ENCODE measurements around the gene NECAP2.
A peak's percentile ranks its signal among the peaks of the same experiment; 100 is the strongest.
"Not testable (repeated sequence)": the region's sequence is repeated elsewhere in the genome, so short reads cannot be mapped to it uniquely, and the experiment has no call there.

Gene NECAP2

DNA sequence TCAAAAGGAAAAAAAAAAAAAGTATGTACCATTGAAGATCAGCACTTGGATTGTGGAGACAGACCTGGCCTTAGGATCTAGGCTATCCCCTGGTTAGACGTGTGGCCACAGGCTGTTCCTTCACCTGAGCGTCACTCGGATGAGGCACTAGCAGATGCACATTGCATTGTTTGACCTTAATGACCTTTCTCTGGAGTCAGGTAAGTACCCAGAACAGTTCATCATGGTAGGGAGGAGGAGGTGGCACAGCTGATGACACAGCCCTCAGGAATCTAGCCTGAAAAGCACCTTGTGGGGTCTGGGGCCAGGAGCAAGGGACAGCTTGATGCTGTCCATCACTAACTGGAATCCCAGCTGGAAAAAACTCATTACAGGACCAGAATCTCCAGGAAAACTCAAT lies 21.2 kb downstream of the NECAP2 start:
- DNase-seq (ENCODE audit: low read depth), result no peak

DNA sequence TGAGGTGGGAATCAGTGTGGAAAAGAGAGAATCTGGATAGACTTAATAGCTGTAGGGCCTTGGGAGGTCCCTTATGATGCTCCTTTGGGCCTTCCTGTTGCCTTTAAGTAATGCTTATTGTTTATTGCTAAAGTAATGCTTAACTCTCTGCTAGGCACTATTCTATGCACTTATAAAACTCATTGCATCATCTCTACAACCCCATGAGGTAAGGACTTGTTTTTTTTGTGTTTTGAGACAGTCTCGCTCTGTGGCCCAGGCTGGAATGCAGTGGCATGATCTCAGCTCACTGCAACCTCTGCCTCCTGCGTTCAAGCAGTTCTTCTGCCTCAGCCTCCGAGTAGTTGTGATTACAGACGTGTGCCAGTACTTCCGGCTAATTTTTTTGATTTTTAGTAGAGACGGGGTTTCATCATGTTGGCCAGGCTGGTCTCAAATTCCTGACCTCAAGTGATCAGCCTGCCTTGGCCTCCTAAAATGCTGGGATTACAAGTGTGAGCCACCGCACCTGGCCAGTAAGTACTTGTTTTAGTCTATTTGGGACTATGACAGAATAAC lies 22.3 kb downstream of the NECAP2 start:
- DNase-seq (ENCODE audit: low read depth), result no peak

DNA sequence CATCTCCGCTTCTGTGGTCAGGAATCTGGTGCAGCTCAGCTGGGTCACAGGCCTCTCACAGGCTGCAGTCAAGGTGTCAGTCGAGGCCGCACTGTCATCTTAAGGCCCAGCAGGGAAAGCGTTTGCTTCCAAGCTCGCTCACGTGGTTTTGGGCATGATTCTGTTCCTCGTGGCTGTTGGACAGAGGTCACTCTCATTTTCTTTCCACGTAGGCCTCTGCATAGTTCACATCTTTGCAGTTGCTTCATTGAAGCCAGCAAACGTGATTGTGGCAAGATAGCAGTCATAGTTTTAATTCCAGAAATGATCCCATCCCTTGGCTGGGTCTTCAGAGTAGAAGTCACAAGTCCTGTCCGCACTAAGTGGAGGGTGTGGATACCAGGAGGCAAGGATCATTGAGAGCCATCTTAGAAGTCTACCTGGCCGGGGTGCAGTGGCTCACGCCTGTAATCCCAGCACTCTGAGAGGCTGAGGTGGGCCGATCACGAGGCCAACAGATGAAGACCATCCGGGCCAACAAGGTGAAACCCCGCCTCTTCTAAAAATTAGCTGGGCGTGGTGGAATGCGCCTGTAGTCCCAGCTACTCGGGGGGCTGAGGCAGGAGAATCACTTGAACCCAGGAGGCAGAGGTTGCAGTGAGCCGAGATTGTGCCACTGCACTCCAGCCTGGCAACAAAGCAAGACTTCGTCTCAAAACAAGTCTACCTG lies 24.5 kb downstream of the NECAP2 start:
- DNase-seq (ENCODE audit: low read depth), result peak; percentile 75

DNA sequence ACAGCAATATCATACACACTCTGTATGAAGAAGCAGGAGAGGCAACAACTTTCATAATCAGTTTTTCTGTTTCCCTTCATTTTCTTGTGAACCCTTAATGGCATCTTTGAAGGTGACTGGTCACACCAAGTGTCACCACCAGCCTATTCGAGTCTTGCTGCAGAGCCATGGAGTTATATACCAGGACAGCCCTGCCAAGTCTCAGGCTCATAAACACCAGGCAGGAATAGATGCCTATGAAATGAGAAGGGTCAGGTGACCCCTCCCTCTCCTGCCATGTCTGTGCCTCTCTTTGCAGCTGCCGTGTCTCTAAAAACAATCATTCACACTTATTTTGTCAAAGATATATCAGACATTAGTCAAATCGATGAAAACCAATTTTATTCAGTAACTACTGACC lies 28.0 kb downstream of the NECAP2 start:
- no peak for DNase-seq (ENCODE audit: low read depth)

DNA sequence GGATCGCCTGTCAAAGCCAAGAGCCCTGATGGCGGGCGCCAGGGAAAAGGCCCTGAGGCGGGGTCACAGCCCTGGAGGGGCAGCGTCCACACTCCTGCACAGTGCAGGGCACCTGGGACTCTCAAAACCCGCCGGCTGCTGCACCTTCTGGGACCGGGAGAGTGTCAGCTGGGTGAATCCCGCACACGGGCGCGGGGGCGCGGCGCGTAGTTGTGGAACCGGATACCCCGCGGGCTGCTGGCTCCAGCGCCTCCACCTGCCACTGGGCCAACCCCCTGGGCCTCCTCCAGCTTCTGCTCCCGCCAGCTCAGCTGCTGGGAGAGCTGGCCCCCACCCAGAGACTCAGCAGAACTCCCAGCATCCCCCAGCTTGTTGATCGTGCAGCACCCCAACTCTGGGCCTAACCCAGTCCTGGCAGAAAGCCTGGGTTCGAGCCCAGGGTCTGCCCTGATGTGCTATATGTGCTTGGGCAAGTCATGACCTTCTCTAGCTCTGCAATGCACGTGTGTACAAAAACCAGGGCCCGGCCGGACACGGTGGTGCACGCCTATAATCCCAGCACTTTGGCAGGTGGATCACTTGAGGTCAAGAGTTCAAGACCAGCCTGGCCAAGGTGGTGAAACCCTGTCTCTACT lies 33.8 kb downstream of the NECAP2 start:
- DNase-seq (ENCODE audit: low read depth), result no peak

DNA sequence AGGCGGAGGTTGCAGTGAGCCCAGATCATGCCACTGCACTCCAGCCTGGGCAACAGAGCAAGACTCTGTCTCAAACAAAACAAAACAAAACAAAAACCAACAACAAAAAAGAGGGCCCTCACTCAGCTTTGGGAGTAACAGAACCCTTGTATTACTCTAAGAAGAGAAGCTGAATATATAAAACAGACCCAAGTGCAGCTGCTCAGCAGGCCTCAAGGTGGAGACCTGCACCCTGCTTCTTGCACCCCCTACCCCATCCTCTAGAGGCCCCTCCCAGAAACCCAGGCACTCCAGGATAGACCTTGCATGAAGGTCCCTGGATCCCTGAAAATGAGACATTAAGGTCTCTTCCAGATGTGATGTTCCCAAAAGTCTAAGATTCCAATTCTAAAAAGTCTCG lies 34.4 kb downstream of the NECAP2 start:
- DNase-seq (ENCODE audit: low read depth), result not testable (repeated sequence)

DNA sequence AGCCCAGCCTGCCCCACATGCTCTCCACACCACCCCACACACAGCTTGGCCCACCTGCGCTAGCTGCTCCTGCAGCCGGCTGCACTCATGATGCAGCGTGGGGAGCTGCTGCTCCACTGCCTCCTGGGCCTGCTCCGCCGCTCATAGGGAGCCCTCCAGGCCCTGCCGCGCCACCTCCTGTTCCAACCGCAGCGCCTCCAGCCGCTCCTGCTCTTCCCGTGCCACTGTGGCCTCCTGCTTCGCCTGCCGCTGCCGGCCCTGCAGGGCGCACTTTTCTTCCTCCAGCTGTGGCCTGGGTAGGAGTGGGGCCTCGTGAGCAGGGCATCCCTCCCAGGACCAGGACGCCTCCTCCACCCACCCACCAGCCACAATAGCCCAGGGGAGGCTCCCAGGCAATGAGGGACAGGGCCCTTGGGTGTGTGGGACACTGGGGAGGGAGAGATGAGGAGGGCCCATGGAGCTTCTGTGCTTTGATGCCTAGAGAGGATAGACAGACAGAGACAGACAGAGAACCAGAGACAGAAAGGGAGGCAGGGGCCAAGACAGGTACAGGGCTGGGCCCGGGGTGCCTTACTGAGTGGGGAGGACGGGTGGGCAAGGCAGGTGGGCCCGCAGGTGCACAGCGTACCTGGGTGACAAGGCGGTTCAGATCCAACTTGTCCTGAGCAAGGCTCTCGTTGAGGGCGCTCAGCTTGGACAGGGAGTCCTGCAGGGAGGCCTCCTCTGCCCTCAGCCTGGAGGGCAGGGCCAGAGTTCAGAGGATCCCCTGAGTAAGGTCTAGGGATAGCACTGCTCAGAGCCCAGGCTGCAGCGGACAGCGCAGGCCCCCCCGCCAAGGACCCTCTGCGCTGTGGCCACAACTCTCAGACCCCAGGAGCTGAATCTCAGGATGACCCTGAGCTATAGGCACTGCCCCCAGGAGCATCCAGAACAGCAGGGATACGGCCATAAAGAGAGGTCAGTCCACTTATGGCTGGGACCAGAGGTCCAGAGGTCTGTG lies 35.5 kb downstream of the NECAP2 start:
- DNase-seq (ENCODE audit: low read depth), result not testable (repeated sequence)

DNA sequence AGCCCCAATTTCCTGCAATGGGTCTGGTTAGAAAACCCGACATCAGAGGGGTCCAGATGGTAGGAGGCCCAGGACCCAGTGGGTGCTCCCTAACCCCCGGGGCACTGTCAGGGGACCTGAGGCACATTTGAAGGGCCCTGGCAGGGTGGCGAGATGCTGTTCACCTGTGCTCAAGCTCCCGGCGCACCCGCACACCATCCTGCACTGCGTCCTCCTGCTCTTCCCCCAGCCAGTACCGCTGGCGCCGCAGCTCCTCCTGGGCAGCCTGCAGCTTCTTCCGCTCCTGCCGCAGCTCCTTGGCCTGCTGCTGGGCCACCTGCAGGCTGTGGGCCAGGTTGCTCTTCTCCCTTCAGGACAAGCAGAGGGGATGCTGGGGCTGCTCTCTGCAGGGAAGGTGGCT lies 37.6 kb downstream of the NECAP2 start:
- no peak for DNase-seq (ENCODE audit: low read depth)

DNA sequence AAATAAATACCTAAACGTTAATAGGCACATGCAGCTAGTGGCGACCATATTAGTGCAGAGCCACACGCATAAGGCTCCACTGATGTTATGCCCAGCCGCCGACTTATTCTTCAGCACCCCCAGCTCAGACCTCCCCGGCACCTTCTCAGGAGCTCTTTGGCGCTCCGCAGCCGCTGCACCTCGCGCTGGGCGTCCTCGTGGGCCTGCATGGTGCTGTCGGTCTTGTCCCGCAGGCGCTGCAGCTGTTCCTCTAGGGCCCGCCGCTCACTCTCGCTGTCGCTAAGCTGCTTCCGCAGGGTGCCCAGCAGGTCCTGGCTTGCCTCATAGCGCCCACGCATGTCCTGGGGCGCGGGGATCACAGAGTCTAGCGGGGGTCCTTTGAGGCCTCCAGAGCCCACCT lies 42.6 kb downstream of the NECAP2 start:
- DNase-seq (ENCODE audit: low read depth), result not testable (repeated sequence)

DNA sequence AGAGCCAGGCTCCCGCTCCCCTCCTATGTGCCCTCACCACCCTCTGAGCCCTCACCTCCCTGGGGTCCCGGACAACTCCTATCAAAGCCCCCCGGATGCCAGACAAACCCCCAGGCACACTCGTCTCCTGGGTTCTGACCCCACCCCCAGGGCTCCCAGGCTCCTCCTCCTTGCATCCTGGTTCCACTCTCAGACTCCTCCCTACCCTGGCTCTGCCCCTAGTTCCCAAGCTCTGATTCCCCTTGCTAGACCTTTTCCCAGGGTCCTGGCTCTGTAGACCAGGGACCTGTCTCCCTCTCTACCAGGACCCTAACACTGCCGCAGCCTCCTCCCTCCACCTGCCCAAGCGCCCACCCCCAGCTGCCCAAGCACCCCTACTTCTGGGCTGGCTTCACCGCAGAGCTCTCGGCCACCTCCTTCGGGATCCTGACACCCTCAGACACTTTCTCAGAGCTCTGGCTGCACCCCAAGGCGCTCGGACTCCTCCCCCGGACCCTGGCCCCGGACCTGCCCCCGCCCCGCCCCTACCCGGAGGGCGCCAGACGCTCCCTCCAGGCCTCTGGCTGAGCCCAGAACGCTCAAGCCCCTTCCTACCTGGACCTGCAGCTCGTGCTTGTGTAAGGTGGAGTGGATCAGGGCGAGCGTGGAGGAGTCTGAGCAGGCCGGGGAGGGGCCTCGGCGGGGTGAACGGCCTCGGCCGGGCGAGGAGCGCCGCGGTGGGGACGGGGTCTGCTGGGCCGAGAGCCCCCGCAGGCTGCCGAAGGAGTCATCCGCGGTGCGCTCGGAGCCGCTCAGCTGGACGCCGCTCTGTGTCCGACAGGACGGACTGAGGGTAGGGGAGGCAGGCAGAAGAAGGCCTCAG lies 43.3 kb downstream of the NECAP2 start:
- not testable (repeated sequence) for DNase-seq (ENCODE audit: low read depth)

DNA sequence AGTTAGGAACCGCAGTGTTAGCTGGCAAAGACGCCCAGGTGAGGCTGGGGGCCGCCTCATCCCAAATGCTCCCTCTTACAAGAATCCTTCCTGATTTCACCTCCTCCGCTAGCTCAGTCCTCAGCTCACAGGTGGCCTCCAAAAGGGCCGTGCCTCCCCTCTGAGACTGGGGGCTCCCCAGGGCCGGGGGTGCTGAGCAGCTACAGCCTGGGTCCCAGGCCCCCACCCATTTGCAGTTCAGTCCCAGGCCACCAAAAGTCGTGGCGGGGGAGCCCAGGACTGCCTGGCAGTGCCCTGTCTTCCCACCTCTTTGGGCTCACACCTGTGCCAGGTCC lies 43.9 kb downstream of the NECAP2 start:
- no peak for DNase-seq (ENCODE audit: low read depth)

DNA sequence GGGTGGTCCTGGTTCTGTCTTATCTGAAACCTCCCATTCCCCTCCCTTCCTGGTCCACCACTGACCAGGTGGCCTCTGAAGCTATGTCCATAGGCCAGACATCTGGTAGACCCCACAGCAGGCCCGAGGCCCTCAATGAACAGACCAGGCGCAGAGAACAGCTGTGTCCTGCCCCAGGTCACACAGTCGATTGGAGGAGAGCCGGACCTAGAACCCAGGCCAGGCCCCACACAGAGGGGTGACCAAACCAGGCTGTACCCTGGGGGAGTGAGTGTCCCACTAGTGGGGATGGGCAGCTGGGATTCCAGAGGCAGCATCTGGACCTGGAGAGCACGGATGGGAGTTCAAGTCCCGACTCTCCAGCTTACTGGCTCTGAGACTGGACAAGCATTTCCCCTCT lies 44.4 kb downstream of the NECAP2 start:
- no peak for DNase-seq (ENCODE audit: low read depth)

DNA sequence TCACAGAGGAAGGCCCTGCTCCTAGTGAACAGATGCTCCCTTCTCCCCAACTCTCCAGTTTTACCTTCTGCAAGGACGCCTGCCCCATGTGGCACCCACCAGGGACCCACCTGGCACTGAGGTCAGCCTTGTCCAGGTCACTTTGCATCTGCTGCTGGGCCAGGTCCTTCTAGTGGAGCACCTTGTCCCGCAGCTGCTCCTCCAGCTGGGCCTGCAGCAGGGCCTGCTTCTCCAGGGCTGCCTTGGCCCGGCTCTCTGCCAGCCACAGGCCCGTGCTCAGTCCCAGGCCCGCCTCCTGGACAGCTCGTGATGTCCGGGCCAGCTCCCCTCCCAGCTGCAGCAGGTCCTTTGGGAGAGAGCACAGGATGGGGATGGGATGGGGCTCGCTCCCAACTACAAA lies 45.8 kb downstream of the NECAP2 start:
- not testable (repeated sequence) for DNase-seq (ENCODE audit: low read depth)

DNA sequence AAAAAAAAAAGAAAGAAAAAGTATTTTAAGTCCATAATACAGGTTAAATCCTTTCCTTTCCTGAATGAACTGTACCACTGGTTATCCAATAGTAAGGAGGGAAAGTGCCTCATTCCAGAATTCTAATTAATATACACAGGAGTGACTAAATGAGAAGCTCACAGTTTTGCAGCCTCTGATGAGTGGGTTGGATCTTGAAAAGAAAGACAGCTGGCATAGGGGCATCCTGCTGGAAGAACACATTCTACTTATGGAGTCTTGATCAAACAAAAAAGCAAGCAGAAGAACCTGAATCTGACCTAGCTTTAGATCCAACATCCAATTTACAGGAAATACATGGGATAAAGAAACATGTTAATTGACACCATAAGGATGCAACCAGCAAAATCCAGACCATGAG lies 46.5 kb downstream of the NECAP2 start:
- DNase-seq (ENCODE audit: low read depth), result not testable (repeated sequence)

DNA sequence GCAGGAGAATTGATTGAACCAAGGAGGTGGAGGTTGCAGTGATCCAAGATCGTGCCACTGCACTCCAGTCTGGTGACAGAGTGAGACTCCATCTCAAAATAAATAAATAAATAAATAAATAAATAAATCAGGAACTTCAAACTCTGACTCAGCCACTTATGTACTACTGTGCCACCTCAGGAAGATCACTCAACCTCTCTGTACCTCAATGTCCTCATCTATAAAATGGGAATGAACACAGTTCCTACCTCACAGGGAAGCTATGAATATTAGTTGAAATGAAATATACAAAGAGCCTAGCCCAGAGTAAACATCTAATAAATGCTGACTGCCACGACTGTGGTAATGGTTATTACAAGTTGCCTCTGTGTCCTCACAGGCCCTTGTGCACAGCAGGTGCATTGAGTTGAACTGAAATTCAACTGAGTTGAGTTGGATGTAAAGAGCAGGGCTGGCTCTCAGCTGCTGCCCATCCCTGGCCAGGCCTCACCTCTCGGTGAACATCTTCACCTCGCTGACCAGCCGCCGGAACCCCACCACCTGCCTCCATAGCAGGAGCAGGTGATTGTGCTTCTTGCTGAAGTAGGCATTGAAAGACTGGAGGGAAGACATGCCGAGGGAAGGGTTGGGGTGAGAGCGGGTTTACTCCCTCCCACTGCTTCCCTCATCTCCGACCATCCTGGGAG lies 48.8 kb downstream of the NECAP2 start:
- not testable (repeated sequence) for DNase-seq (ENCODE audit: low read depth)

DNA sequence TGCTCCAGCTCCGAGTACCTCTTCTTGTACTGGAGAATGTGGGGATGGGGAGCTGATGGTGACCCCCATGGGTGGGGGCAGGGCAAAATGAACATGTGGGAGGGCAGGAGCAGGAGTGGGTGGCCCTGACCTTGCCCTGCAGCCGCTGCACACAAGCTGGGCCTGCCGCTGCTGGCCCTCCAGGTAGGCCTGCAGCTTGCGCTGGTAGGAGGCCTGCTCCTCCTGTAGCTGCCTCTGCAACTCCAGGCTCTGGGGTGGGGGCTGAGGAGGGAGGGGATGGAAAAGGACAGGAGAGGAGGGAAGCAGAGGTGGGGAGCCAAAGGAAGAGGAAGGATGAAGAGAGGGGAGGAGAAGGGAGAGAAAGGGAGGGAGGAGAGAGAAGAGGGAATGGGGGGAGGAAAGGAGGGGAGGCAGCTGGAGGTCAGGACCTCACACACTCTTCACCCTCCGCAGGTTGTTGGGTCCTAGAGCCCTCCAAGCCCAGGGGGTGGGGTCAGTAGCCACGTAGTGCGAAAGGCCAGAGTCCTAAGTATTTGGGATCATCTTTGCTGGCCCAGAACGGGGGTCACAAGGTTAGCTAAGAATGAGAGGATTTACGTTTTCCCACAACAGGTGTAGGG lies 50.6 kb downstream of the NECAP2 start:
- DNase-seq (ENCODE audit: low read depth), result no peak

DNA sequence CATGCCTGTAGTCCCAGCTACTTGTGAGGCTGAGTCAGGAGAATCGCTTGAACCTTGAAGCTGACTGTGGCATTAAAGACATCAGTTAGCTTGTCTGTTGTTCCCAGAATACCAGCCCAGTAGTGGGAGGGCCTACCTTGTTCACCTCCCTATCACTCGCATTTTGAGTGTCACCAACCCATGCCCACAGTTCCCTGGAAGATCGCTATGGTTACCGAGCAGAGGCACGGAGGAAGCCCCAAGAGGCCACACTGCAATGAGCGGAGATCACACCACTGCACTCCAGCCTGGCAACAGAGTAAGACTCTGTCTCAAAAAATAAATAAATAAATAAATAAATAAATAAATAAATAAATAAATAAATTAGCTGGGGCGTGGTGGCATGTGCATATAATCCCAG lies 52.4 kb downstream of the NECAP2 start:
- not testable (repeated sequence) for DNase-seq (ENCODE audit: low read depth)

DNA sequence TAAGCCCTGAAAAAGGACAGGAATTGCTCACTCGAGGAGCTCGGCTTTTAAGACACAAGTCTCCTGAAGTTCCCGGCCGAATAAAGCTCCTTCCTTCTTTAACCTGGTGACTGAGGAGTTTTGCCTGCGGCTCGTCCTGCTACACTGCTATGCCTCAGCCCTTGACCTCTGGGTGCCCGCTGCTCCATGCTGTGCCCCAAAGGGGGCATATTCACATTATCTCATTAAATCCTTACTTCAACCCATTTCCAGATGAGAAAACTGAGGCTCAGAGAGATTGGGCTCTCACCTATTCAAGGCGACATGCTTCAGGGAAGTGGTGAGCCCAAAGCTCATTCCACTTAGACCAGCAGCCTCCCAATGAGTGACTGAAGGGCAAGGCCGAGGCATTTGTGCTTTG lies 53.2 kb downstream of the NECAP2 start:
- DNase-seq (ENCODE audit: low read depth), result not testable (repeated sequence)

DNA sequence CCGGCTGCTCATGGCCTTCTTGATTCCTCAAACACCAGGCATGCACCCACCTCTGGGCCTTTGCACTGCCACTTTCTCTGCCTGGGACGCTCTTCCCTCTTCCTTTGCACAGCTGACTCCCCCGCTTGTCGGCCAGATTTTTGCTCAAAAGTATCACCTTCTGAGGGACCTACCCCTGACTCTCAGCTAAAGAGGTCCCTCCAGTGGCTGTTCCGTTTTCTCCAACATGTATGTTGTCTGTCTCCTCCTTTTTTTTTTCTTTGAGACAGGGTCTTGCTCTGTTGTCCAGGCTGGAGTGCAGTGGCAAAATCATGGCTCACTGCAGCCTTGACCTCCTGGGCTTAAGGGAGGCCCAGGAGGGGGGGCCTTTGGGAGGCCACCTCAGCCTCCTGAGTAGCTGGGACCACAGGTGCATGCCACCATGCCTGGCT lies 57.0 kb downstream of the NECAP2 start:
- peak; percentile 7 for DNase-seq (ENCODE audit: low read depth)

DNA sequence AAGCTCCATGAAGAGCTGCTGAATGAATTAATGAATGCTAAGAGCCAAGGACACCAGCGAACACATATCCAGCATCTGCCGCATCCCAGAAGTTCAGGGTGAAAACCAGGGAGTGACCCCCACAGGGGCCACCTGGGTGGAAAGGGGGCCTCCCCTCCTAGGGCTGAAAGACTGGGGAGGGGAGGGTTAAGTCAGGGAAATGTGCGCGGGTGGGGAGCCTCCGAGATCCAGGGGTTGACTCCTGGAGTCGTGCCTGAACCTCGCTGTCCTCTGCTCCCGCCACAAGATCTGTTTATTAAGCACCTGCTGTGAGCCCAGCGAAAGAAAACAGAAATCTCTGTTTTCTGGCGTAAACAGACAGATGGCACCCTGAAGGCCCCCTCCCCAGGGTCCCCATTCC lies 57.5 kb downstream of the NECAP2 start:
- not testable (repeated sequence) for DNase-seq (ENCODE audit: low read depth)
